Activated T-cell treated with anti-CD3 and anti-CD28 coated beads for 4 hours (primary cell): ENCODE results near the gene SPDYE6.
"Not testable (repeated sequence)": the region's sequence is repeated elsewhere in the genome, so short reads cannot be mapped to it uniquely, and the experiment has no call there.

Experiments used
- DNase-seq: peaks from one replicate; pipeline ENCODE4 v3.0.0-alpha.2; 2020

SPDYE6 gene

DNA sequence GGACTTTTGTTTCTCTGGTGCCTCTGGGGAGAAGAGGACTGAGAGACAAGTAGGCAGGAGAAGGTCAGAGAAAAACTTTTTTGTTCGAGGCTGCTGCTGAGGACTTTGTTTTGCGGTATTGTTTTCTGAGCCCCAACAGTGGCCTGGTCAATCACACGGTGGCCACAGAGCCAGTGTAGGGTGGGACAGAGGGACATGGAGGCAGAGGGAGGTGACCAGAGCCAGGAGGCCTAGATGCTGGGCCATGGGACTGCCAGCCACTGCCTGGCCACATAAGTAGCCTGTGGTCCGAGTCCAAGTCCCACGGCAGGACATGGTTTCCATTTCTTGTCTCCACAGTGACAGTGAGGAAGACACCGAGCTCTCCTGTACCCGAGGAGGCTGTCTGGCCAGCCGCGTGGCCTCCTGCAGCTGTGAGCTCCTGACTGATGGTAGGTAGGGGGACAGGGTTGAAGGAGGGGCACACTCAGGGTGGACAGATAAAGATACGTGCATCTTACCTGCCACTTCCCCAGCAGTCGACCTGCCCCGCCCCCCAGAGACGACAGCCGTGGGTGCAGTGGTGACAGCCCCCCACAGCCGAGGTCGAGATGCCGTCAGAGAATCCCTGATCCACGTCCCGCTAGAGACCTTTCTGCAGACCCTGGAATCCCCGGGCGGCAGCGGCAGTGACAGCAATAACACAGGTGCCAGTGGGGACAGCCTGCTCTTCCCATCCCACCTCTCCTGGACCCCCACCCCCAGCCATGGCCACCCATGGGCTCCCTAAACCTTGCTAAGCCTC, 42.1 kb downstream of the SPDYE6 start:
- DNase-seq, result no peak

DNA sequence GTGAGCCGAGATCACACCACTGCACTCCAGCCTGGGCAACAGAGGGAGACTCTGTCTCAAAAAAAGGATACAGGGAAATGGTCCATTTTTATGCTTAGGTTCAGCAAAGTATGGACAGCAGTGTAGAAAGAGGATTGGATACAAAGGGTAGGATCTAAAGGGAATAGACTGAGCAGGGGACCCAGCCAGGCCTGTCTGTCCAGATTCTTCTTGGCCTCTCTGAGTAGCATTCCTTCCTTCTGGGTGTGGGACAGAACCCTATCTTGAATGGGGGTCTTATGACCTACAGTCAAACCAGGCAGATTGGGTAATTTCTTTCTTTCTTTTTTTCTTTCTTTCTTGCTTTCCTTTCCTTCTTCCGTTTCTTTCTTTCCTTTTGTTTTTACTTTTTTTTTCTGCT, 43.9 kb downstream of the SPDYE6 start:
- DNase-seq, result no peak

DNA sequence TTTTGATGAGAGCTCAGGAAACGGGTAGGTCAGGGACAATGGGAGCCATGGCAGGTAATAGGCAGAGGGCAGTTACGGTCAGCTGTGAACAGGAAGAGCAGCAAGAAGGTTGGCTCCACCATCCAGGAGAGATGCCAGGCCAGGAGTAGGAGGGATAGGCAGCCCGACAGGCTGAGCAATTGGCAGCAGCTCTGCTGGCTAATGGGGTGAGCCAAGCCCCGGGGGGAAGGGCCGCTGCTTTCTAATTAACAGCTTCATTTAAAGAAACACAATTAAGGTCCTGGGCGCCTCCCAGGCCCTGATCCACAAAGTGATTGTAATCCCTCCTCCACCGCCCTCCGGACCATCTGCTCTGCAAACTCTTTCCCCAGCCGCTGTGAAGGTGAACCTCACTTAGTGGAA, 45.8 kb downstream of the SPDYE6 start:
- DNase-seq, result no peak

DNA sequence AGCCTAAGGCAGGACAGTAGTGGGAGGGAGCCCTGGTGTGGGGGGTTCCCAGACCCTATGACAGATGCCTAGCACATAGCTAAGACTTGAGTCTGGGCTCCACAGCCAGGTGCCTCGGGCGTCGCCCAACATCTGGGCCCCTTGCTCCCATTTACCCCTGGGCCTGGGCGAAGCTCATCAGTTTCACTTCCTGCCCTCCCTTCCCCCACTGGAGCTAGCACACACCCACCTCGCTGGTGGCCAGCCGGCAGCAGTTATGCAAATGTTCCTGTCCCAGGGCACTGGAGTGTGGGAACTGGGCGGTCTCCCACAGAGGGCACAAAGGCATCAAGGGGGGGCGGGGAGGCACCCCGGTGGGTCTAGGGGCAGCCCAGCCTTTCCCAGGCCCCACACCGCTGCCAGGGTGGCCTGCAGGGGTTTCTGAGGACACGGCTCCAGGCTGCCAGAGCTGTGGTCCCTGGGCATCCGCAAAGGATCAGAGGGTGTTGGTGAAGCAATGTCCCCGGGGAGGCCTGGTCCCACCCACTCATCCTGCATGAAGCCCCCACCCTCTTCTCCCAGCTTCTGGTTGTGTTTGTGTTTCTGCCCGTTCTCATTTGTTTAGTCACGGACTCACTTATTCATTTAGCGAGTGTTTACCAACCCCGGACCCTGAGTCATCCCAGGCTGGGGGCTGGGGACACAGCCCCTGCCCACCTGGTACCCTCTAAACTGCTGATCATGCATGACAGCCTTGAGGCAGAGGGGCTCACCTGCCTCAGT, 49.1 kb downstream of the SPDYE6 start:
- DNase-seq, result no peak

DNA sequence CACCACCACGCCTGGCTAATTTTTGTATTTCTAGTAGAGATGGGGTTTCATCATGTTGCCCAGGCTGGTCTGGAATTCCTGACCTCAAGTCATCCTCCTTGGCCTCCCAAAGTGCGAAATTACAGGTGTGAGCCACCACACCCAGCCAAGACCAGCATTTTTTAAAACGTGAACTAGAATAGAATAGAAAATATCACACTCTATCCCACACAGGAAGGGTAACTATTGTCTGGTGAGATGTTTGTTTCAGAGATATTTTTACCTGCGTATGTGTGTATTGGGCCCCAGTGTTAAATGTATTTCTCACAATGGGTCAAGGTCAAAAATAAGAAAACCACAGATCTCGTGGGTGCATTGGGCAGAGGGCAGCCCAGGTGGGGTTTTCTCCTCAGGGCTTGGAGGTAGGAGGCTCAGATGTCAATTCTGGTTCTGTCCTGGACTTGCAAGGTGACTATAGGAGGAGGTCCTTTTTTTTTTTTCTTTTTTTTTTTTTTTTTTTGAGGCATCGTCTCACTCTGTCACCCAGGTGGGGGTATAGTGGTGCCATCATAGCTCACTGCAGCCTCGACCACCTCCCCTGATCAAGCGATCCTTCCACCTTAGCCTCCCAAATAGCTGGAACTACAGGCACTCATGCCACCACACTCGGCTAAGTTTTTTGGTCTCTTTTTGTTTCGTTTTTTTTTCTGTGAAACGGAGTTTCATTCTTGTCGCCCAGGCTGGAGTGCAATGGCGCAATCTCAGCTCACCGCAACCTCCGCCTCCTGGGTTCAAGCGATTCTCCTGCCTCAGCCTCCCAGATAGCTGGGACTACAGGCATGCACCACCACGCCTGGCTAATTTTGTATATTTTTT, 50.6 kb downstream of the SPDYE6 start:
- DNase-seq, result no peak

DNA sequence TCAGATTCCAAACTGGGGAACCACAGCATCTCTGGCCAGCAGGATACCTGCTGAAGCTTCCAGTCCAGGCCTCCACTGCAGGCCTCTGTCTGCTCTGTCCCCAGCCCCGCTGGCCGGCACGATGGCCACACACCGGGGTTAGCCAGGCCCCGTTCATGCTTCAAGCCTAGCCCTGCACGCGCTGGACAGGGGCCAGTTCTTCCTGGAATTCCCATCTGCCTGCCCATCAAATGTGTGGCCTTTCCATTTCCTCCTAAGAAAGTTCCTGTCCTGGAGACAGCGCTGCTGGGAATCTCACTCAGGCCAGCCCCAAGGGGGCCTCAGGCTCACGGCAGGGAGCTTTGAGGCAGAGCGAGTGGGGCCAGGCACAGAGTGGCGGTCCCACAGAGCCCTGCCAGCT, 51.6 kb downstream of the SPDYE6 start:
- DNase-seq, result no peak

DNA sequence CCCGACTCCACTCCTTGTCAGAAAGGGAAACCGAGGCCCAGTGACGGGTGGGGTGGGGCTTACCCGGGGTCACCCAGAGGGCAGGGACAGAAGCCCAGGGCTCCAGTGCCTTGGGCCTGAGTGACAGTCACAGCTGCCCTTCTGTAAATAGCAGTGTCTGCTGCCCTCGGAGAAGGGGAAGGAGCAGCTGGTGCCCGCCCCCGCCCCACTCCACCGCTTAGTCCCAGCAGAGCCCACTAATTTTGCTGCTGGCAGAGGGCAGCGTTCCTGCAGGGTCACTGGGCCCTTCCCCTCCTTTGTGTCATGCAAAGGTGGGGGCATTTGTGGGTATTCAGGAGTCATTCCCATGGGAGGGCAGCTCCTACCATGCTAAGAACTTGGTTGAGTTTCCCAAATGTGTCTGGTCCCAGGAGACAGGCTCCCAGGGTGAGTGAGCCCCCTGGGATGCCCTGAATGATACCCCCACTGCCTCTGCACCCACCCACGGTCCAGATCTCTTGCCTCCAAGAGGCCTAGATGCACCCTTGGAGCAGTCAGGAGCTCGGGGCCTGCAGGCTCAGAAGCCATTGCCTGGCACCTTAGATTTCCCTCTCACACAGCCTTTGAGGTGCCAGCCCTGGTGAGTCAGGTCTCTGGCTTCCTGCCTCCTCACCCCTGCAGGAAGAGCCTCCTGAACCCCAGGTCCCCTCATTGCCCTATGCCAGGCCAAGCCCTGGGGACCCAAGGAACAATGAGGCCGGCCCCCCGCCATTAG, 52.4 kb downstream of the SPDYE6 start:
- DNase-seq, result no peak

DNA sequence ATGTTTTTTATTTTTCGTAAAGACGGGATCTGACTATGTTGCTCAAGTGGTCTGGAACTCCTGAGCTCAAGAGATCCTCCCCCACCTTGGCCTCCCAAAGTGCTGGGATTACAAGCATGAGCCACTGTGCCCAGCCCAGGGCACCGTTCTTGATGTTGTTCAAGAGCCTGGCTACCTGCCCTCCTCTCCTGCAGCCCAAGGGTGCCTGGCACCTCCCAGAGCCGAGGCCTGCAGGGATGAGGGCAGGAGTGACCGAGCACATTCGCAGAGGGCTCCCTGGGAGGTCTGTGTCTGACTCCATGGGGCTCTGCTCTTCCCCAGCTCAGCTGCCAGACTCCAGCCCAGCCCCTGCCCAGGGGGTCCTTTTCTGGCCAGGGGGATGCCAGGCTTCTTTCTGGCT, 54.2 kb downstream of the SPDYE6 start:
- DNase-seq, result no peak

DNA sequence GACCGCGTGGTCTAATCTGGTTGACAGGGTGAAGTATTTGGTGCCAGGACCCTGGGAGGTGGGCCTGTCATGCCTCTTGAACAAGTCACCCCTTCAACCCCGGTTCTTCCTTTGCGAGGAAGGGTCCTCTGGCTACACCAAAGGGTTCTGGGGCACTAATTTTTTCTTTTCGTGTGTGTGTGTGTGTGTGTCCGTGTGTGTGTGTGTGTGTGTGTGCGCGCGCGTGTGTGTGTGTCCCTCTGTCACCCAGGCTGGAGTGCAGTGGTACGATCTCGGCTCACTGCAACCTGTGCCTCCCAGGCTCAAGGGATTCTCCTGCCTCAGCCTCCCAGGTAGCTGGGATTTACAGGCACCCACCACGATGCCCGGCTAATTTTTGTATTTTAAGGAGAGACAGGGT, 54.9 kb downstream of the SPDYE6 start:
- not testable (repeated sequence) for DNase-seq

DNA sequence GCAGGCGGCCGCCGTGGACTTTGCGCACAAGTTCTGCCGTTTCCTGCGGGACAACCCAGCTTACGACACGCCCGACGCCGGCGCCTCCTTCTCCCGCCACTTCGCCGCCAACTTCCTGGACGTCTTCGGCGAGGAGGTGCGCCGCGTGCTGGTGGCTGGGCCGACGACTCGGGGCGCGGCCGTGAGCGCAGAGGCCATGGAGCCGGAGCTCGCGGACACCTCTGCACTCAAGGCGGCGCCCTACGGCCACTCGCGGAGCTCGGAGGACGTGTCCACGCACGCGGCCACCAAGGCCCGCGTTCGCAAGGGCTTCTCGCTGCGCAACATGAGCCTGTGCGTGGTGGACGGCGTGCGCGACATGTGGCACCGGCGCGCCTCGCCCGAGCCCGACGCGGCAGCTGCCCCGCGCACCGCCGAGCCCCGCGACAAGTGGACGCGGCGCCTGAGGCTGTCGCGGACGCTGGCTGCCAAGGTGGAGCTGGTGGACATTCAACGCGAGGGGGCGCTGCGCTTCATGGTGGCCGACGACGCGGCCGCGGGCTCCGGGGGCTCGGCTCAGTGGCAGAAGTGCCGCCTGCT, 55.5 kb downstream of the SPDYE6 start:
- no peak for DNase-seq

DNA sequence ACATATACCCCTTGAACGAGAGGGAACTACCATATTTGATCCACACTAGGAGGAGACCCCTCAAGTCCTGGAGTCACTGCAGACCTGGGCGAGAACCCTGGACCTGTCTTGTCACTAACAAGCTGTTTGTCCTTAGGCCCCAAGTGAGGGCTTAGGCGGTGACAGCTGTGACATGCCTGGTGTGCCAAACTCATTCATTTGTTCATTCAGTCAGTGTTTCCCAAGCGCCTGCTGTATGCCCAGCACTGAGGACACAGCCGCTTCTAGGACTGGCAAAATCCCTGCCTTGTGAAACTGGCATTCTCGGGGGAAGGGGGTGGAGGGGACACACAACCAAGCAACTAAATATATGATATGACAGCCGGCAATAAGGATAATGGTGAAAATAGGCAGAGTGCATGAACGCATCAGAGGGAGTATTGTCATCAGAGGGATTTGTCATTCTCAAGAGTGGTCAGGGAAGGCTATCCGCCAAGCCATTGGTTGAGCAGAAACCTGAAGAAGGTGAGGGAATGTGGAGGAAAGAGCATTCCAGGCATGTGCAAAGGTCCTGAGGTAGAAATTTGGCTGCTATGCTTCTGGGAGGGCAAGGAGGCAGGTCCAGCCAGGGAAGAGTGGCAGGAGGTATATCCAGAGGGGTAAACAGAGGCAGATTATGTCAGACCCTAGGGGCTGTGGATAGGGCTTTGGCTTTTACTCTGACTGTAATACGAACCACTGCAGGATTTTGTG, 58.6 kb downstream of the SPDYE6 start:
- no peak for DNase-seq

DNA sequence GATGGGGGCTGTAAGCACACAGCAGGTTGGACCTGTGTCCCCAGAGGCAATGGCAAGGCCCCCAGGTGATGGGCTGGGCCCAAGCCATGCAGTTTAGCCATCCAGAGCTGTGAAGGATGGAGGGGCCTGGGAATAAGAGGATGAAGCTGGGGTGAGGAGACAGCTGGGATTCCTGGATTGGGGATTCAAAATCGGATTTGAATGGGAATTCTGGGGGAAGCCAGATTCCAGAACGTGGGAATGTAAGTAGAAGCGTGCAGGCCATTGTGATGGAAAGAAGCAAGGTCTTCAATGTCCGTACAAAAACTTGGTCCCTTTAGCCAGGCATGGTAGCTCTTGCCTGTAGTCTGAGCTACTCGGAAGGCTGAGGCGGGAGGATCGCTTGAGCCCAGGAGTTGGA, 59.7 kb downstream of the SPDYE6 start:
- DNase-seq, result no peak

DNA sequence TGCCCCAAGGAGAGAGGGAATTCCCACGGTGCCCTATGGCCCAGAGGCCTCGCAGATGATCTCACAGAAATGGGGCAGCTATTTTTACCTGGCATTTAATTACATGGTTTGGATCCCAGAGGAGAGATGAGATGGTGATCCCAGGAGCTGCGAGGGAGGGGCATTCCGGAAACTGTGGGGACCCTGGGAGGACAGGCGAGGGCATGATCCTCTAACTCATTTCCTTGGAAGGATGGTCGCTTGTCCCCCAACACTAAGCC, 60.1 kb downstream of the SPDYE6 start:
- DNase-seq, result no peak
